Spinal cord (tissue), 10 donors: ENCODE measurements around the gene MYPN. TPM values are rescaled to one million over a fixed set of nuclear protein-coding genes. Genes with fewer than 3 reads are reported as not detected.
"Not testable (repeated sequence)": the region's sequence is repeated elsewhere in the genome, so short reads cannot be mapped to it uniquely, and the experiment has no call there.

Experiments
- DNase-seq, 6 donors: peaks; one replicate each; pipeline versions ENCODE4 v3.0.0 to v3.0.0-alpha.2; 2013 to 2015; ENCODE audit warnings: low spot score in 6 of 6, low read depth in 4 of 6
- H3K27ac ChIP-seq: one replicate; pipeline ENCODE4 v1.5.1; 2013; ENCODE audit warnings: low read depth, low read length, control low read depth
- H3K27me3 ChIP-seq: one replicate; pipeline ENCODE4 v1.6.1; 2013; ENCODE audit warnings: low read length; ENCODE audit not compliant: control insufficient read depth, insufficient read depth
- H3K36me3 ChIP-seq: one replicate; pipeline ENCODE4 v1.6.1; 2013; ENCODE audit warnings: low read length; ENCODE audit not compliant: control insufficient read depth, insufficient read depth
- H3K4me1 ChIP-seq: one replicate; pipeline ENCODE4 v1.6.1; 2013; ENCODE audit warnings: low read length; ENCODE audit not compliant: control insufficient read depth, insufficient read depth
- H3K4me3 ChIP-seq: one replicate; pipeline ENCODE4 v1.5.1; 2013; ENCODE audit warnings: low read depth, low read length, control low read depth
- H3K9me3 ChIP-seq: one replicate; pipeline ENCODE4 v1.6.1; 2013; ENCODE audit warnings: low read length; ENCODE audit not compliant: control insufficient read depth, insufficient read depth
- WGBS: methylation state at CpG from one replicate; pipeline ENCODE4 v1.1.5; 2013; ENCODE audit warnings: missing lambda C conversion rate; ENCODE audit not compliant: insufficient coverage; 5-methylcytosine and 5-hydroxymethylcytosine counted together
- polyA plus RNA-seq, 2 donors: library from polyadenylated mRNA; unstranded; fragments of 120-200 nt; gene quantifications; one replicate each; pipeline ENCODE4 v1.2.1, GENCODE V29; 2013; ENCODE audit not compliant: insufficient read length in 2 of 2
- total RNA-seq, 2 donors: library from RNA; depleted of rRNA in 1 of 2; stranded (reverse); fragments of 120-200 nt in 1 of 2; fragments of >200 nt in 1 of 2; gene quantifications; one replicate each; pipeline versions ENCODE4 v1.2.3 to v1.2.4, GENCODE V29; 2013 to 2014
- donor health status: healthy.

The MYPN gene
- total and polyA plus RNA-seq, 4 donors: 0.06 to 0.23 (median 0.10) TPM; not detected in 1

DNA sequence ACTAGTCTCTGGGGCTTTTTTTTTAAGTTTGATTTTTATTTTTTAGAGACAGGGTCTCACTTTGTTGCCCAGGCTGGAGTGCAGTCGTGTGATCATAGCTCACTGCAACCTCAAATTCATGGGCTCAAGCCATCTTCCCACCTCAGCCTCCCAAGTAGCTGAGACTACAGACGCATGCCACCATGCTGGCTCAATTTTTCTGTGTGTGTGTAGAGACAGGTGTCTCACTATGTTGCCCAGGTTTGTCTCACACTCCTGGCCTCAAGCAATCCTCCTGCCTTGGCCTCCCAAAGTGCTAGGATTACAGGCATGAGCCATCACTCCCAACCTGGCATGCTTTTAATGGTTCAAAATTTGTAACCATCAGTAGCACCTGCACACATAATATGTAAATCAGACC, 86.5 kb downstream of the MYPN start:
- not testable (repeated sequence) for DNase-seq, H3K27ac ChIP-seq, H3K4me3 ChIP-seq, H3K36me3 ChIP-seq, H3K9me3 ChIP-seq, H3K27me3 ChIP-seq, H3K4me1 ChIP-seq
- 100% methylated on average over 1 of the region's 2 CpGs for WGBS

DNA sequence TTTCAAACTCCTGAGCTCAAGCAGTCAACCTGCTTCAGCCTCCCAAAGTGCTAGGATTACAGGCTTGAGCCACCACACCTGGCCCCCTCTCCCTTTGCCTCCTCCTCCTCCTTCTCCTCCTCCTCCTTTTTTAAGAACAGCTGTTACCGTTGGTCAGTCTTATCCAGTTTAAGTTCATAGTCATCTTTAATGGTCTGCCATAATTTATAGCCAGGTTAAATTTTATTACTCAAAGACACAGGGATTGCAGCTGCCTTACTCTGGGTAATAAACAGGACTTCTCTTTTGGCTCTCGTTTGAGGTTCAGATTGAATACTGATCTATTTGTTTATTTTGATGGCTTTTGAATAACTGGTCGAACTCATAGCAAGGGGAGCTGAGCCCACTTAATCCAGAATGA, 87.4 kb downstream of the MYPN start:
- no peaks in the 10 kb centered on the region for H3K4me1 ChIP-seq
- no peaks in the 10 kb centered on the region for H3K27me3 ChIP-seq
- no peaks in the 10 kb centered on the region for H3K9me3 ChIP-seq
- H3K36me3 ChIP-seq: no peaks in the 10 kb centered on the region
- no peak overlapping the region for H3K4me3 ChIP-seq
- H3K27ac ChIP-seq: no peak overlapping the region
- no CpG with 5 or more reads among the region's 3 CpGs for WGBS
- DNase-seq: no peak

DNA sequence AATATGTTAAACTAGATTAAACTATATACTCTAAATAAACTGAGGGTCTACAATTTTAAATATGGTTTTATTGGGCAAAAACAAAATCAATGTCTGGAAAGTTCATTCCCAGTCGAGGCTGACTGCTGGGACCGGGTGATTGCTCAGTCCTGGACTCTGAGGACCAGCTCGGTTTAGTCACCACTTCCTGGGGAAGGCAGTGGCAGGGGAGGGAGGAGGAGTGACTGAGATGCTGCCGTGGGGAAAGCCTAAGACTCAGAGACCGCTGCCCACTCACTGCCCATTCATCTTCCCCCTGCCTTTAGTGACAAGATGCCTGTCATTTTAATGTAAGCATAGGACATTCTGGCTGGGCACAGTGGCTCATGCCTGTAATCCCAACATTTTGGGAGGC, 93.7 kb downstream of the MYPN start:
- no peaks in the 10 kb centered on the region for H3K36me3 ChIP-seq

DNA sequence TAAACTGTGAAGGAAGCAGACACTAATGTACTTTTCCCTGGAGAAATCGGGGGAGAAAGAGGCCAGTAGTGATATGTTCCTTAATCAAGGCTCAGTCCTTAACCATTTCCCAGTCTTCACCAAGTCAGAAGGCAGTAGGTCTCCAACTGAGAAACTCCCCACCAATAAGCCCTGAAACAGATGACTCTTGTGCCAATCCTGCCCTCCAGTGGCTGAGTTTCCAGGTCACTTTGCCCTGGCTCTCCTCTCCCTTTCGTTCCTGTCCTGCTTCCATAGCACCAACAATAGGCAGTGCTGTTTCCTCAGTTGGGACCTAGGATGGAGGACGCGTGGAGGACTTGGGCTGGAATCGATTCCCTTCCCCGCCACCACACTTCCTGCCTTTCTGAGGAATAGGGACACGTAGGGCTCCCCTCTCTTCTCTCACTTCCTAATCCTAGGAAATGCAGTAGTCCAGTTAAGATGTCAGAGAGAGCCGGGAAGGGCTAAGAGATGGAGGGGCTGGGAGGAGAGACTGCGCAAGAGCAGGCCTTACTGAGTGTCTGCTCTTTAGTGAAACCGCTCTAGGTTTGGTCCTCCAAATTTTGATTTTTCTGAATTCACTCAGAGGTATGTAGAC, 99.2 kb downstream of the MYPN start:
- no peak overlapping the region for H3K27ac ChIP-seq
- H3K4me3 ChIP-seq: no peak overlapping the region
- peak in 2 of 6 donors; percentile 46 to 60 for DNase-seq
- no peaks in the 10 kb centered on the region for H3K4me1 ChIP-seq
- 52% methylated on average over 8 of the region's 10 CpGs for WGBS
- H3K36me3 ChIP-seq: no peaks in the 10 kb centered on the region
- no peaks in the 10 kb centered on the region for H3K27me3 ChIP-seq
- H3K9me3 ChIP-seq: no peaks in the 10 kb centered on the region

More for the DNA sequence above, 93.7 kb downstream of the MYPN start:
- Histone ChIP-seq H3K27ac (no peak overlapping the region), H3K9me3 (no peaks in the 10 kb centered on the region), H3K4me1 (no peaks in the 10 kb centered on the region), H3K4me3 (no peak overlapping the region), H3K27me3 (no peaks in the 10 kb centered on the region)
- no peak for DNase-seq
- WGBS: 87% methylated on average over 2 of the region's 5 CpGs

DNA sequence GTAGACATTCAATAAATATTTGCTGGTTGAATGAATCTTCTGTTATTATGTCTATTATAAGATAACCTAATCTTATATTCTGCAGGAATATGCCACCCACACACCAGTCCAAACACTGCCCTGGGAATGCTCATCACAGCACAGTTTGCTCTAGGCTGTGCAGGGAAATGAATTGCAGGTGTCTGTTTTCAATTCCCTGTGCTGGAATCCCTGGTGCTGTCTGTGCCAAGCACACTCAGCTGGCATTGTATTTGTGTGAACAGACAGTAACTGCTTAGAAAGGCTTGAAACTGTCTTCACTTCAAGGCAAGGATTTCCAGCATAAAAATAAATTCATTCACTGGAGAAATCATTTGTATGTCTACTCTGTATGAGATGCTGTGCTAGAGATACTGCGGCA, 102.4 kb downstream of the MYPN start:
- WGBS: no CpG with 5 or more reads among the region's 1 CpG
- H3K4me3 ChIP-seq: no peak overlapping the region
- DNase-seq: peak in 2 of 6 donors; percentile 19 to 26
- no peak overlapping the region for H3K27ac ChIP-seq
- H3K9me3 ChIP-seq: no peaks in the 10 kb centered on the region
- H3K27me3 ChIP-seq: no peaks in the 10 kb centered on the region
- no peaks in the 10 kb centered on the region for H3K4me1 ChIP-seq
- H3K36me3 ChIP-seq: no peaks in the 10 kb centered on the region

DNA sequence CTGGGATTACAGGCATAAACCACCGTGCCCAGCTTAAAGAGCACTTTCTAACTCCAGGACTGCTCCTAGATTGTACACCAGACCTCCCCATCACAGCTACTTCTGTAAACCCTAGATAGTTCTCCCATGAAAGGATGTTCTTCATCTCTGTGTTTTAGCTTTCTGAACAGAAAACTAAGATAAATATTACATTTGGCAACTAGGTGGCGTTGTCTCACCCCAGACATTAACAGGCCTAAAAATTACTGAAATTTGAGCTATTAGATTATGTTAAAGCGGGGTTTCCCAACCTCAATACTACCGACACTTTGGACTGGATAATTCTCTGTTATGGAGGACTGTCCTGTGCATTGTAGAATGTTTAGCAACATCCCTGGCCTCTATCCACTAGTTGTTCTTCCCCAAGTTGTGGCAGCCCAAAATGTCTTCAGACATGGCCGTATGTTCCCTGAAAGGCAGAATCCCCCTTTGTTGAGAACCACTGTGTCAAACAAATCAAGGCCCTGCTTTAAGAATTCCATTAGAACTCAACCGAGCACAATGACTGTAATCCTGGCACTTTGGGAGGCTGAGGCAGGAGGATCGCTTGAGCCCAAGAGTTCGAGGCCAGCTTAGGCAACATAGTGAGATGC, 103.5 kb downstream of the MYPN start:
- H3K4me3 ChIP-seq: no peak overlapping the region
- DNase-seq: peak in 2 of 6 donors; percentile 41 to 61
- no peaks in the 10 kb centered on the region for H3K36me3 ChIP-seq
- no peaks in the 10 kb centered on the region for H3K4me1 ChIP-seq
- WGBS: 85% methylated on average over 2 of the region's 8 CpGs
- H3K27ac ChIP-seq: no peak overlapping the region
- H3K27me3 ChIP-seq: no peaks in the 10 kb centered on the region
- H3K9me3 ChIP-seq: no peaks in the 10 kb centered on the region

DNA sequence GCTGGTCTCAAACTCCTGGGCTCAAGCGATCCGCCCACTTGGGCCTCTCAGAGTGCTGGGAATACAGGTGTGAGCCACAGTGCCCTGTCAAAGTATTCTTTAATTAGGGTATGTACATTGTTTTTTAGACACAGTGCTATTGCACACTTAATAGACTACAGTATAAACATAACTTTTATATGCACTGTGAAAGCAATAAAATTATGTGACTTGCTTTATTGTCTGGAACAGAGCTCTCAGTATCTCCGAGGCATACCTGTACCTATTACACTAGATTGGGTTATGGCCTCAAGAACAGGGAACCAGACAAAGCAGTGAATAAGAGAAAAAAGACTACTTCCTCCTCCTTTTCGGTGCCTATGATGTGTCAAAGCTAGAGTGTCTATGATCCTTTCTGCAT, 109.5 kb downstream of the MYPN start:
- H3K36me3 ChIP-seq: no peaks in the 10 kb centered on the region
- WGBS: 100% methylated on average over 1 of the region's 4 CpGs
- H3K4me3 ChIP-seq: no peak overlapping the region
- H3K4me1 ChIP-seq: no peaks in the 10 kb centered on the region
- no peak for DNase-seq
- no peaks in the 10 kb centered on the region for H3K27me3 ChIP-seq
- H3K9me3 ChIP-seq: no peaks in the 10 kb centered on the region
- H3K27ac ChIP-seq: no peak overlapping the region

DNA sequence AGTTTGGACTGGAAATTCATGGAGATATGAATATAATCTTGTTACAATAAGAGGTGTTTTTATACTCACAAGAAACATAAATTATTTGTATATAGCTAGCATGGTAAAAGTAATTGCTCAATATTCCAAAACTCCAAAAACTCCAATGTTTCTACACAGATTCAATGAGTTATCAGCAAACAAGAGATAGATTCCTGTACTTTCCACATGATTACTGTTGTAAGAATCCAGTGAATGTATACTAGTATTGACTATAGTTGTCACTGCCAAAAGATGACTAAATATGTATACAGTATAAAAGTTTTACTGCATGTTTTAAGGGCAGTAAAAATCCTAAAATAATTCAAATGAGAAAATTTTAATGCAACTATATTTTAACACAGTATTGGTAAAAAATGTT, 111.9 kb downstream of the MYPN start:
- DNase-seq: no peak
- no peaks in the 10 kb centered on the region for H3K9me3 ChIP-seq
- no peaks in the 10 kb centered on the region for H3K36me3 ChIP-seq
- no peaks in the 10 kb centered on the region for H3K27me3 ChIP-seq
- no peak overlapping the region for H3K27ac ChIP-seq
- no peak overlapping the region for H3K4me3 ChIP-seq
- no peaks in the 10 kb centered on the region for H3K4me1 ChIP-seq

DNA sequence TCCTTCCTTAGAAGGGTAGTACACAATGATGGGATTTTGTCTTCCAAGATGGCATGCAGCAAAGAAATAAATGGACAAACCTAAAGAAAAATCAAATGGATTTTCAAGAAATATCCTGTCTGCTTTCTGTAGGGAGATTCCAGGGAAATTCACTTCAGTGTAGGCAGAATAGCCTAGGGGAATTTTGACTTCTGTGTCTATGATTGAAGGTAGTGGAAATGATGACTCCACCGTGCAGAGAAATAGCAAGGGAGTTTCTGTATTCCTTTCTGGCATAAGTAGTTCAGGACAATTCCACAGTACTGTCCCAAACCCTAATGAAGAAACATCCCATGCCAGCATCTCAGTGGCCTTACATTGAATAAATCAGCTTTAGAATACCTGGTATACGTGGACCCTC, 113.1 kb downstream of the MYPN start:
- no peak for DNase-seq
- no peaks in the 10 kb centered on the region for H3K27me3 ChIP-seq
- H3K4me3 ChIP-seq: no peak overlapping the region
- no peaks in the 10 kb centered on the region for H3K36me3 ChIP-seq
- WGBS: 100% methylated on average over 1 of the region's 2 CpGs
- no peak overlapping the region for H3K27ac ChIP-seq
- H3K4me1 ChIP-seq: no peaks in the 10 kb centered on the region
- no peaks in the 10 kb centered on the region for H3K9me3 ChIP-seq

DNA sequence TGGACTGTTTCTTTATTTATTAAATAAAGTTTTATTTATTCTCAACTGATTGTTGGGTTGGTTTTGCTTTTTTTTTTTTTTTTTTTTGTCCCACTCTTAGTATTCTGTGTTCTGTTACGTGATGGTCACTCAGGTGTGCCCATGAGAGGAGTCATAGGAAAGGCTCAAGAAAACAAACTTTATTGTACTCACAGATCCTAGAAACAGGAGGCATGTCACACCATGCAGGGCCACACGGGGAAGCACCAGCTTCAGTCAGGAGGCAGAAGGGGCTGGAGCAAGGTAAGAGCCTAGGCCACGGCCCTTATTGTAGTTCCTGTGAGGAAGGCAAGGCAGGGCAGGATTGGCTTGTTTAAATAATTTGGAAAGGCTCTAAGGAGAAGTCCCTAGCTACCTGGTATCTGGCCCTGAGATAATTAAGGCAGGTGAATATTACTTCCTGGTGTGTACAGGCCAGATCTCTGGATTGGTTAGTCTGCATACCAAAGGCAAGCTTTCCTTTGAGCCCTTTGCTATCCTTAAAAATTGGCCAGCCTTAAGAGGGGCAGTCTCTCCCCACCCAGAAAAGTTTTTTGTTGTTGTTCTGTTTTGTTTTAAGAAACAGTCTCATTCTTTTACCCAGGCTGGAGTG, 114.4 kb downstream of the MYPN start:
- Histone ChIP-seq H3K36me3 (no peaks in the 10 kb centered on the region), H3K27ac (no peak overlapping the region), H3K27me3 (no peaks in the 10 kb centered on the region), H3K4me3 (no peak overlapping the region), H3K9me3 (no peaks in the 10 kb centered on the region), H3K4me1 (no peaks in the 10 kb centered on the region)
- 75% methylated on average over 2 of the region's 3 CpGs for WGBS
- DNase-seq: no peak
